ENCODE data around the gene HNRNPAB. TPM values are rescaled to one million over a fixed set of nuclear protein-coding genes. Genes with fewer than 3 reads are reported as not detected.

The HNRNPAB gene
- total RNA-seq, 1 experiment from 2014 or later: 547 TPM

DNA sequence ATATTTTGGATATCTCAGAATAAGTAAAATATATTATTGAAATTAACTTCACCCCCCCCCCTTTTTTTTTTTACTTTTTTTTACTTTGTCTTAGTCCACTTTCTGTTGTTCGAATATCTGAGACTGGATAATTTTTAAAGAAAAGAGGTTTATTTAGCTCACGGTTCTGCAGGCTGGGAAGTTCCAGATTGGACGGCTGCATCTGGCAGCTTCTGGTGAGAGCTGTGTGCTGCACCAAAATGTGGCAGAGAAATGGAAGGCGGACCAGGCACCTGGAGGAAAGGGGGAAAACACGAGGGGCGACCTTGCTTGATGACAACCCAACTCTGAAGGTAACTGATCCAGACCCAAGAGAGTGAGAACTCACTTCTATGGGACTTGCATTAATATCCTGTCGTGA is 11.5 kb upstream of the HNRNPAB start:
- no peak overlapping the region for H2BK12ac ChIP-seq (ENCODE audit: insufficient read length, low read depth, low read length)
- no peak for DNase-seq
- TF ChIP-seq, protein P1, sequence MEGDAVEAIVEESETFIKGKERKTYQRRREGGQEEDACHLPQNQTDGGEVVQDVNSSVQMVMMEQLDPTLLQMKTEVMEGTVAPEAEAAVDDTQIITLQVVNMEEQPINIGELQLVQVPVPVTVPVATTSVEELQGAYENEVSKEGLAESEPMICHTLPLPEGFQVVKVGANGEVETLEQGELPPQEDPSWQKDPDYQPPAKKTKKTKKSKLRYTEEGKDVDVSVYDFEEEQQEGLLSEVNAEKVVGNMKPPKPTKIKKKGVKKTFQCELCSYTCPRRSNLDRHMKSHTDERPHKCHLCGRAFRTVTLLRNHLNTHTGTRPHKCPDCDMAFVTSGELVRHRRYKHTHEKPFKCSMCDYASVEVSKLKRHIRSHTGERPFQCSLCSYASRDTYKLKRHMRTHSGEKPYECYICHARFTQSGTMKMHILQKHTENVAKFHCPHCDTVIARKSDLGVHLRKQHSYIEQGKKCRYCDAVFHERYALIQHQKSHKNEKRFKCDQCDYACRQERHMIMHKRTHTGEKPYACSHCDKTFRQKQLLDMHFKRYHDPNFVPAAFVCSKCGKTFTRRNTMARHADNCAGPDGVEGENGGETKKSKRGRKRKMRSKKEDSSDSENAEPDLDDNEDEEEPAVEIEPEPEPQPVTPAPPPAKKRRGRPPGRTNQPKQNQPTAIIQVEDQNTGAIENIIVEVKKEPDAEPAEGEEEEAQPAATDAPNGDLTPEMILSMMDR (conservative IDR thresholded peaks at IDR 0.05): no peak
- no peak overlapping the region for H3K9ac ChIP-seq (ENCODE audit: extremely low read depth, insufficient read length, low read length)
- H3K27me3 ChIP-seq (ENCODE audit: insufficient read depth, low read length): no peaks in the 10 kb centered on the region
- H3K23me2 ChIP-seq (ENCODE audit: insufficient read length, low read depth, low read length, poor library complexity, severe bottlenecking): no peaks in the 10 kb centered on the region
- H3K4me2 ChIP-seq (ENCODE audit: insufficient read depth, insufficient read length, low read length): no peak overlapping the region
- H3K27ac ChIP-seq (ENCODE audit: insufficient read length, low read depth, low read length): no peak overlapping the region
- no peak overlapping the region for H2BK20ac ChIP-seq (ENCODE audit: low read depth, low read length, poor library complexity, severe bottlenecking)
- H3K36me3 Mint-ChIP-seq (ENCODE audit: insufficient read depth in 1 of 3, low read depth in 3 of 3): peaks cover 6 to 20% (median 7%) of the 10 kb centered on the region in 3 experiments
- peaks cover 24% of the 10 kb centered on the region in 2 experiments for H3K9me3 Mint-ChIP-seq
- H3K14ac ChIP-seq (ENCODE audit: insufficient read depth, low read length): no peak overlapping the region
- no peak overlapping the region for H4K91ac ChIP-seq (ENCODE audit: insufficient read length, low read depth, low read length)
- no peaks in the 10 kb centered on the region for H3K79me1 ChIP-seq (ENCODE audit: insufficient read depth, low read depth, low read length, poor library complexity, severe bottlenecking)
- no peaks in the 10 kb centered on the region for H4K20me1 ChIP-seq (ENCODE audit: control insufficient read depth, insufficient read depth, insufficient read length)
- H3K4me1 Mint-ChIP-seq: peaks cover 21 to 23% of the 10 kb centered on the region in 2 experiments
- no peak overlapping the region for H3K4ac ChIP-seq (ENCODE audit: low read depth, low read length)
- H3K18ac ChIP-seq (ENCODE audit: insufficient read length, low read depth, low read length): no peak overlapping the region
- no peaks in the 10 kb centered on the region for H3K4me1 ChIP-seq (ENCODE audit: insufficient read depth, low read length)
- H3K56ac ChIP-seq (ENCODE audit: insufficient read length, low read depth, low read length): no peak overlapping the region
- H4K8ac ChIP-seq (replicated peaks; ENCODE audit: insufficient read length, low read depth, low read length): no peak overlapping the region
- H3K27ac Mint-ChIP-seq: no peak overlapping the region
- H3T11ph ChIP-seq (ENCODE audit: low read length): no peak overlapping the region
- WGBS (ENCODE audit: extremely low coverage, insufficient read length, low lambda C conversion rate): no CpG with 5 or more reads among the region's 7 CpGs
- H3K9me3 ChIP-seq (ENCODE audit: control insufficient read depth, low read depth, low read length): no peaks in the 10 kb centered on the region
- H2AFZ ChIP-seq (ENCODE audit: low read length): no peak overlapping the region
- no peaks in the 10 kb centered on the region for H3K79me2 ChIP-seq (ENCODE audit: insufficient read depth, low read length)
- no peak overlapping the region for H2AK5ac ChIP-seq (ENCODE audit: insufficient read length, low read length)
- no peak overlapping the region for H3K4me3 Mint-ChIP-seq
- H3K27me3 Mint-ChIP-seq (ENCODE audit: low read depth): peaks cover 11% of the 10 kb centered on the region
- H3K23ac ChIP-seq (ENCODE audit: insufficient read length, low read depth, low read length): no peak overlapping the region
- H2BK15ac ChIP-seq (ENCODE audit: low read depth, low read length): no peak overlapping the region
- H2BK120ac ChIP-seq (ENCODE audit: low read depth, low read length, poor library complexity, severe bottlenecking): no peak overlapping the region
- no peak overlapping the region for H2BK5ac ChIP-seq (ENCODE audit: insufficient read length, low read length)
- H4K5ac ChIP-seq (ENCODE audit: insufficient read length, low read depth, low read length): no peak overlapping the region
